Activated naive CD8-positive, alpha-beta T cell (primary cell): ENCODE measurements around the gene KLHDC2.

Experiments
- H3K27ac Mint-ChIP-seq: one replicate; pipeline ENCODE4 v1.8.0; 2021; ENCODE audit warnings: mixed read lengths
- H3K27me3 Mint-ChIP-seq: one replicate; pipeline ENCODE4 v1.8.0; 2021; ENCODE audit warnings: mixed read lengths
- H3K36me3 Mint-ChIP-seq: one replicate; pipeline ENCODE4 v1.8.0; 2021; ENCODE audit warnings: mixed read lengths
- H3K4me1 Mint-ChIP-seq: one replicate; pipeline ENCODE4 v1.8.0; 2021; ENCODE audit warnings: low read depth, mixed read lengths
- H3K4me3 Mint-ChIP-seq: one replicate; pipeline ENCODE4 v1.8.0; 2021; ENCODE audit warnings: mild to moderate bottlenecking, mixed read lengths
- H3K9me3 Mint-ChIP-seq: one replicate; pipeline ENCODE4 v1.8.0; 2021; ENCODE audit warnings: low read depth, mixed read lengths

Gene KLHDC2

GRCh38 chr14:49820176-49820575, 52.2 kb downstream of the KLHDC2 start:
- Mint-ChIP-seq H3K9me3 (peaks cover 8% of the 10 kb centered on the region), H3K36me3 (peaks cover 29% of the 10 kb centered on the region), H3K27me3 (no peaks in the 10 kb centered on the region), H3K4me1 (no peaks in the 10 kb centered on the region), H3K27ac (peak overlapping the region; percentile 16), H3K4me3 (no peak overlapping the region)

- peaks cover 3% of the 10 kb centered on the region for H3K4me1 Mint-ChIP-seq
- no peak overlapping the region for H3K27ac Mint-ChIP-seq
- H3K4me3 Mint-ChIP-seq = no peak overlapping the region
- no peaks in the 10 kb centered on the region for H3K27me3 Mint-ChIP-seq
- no peaks in the 10 kb centered on the region for H3K9me3 Mint-ChIP-seq
- peaks cover 11% of the 10 kb centered on the region for H3K36me3 Mint-ChIP-seq
These were observed 60.7 kb downstream of the KLHDC2 start for GRCh38 chr14:49828640-49829039.
